Stimulated activated CD8-positive, alpha-beta memory T cell treated with anti-CD3 and anti-CD28 coated beads, Interleukin-4, amount 100 ng/mL, for 48 hours (primary cell): Measurements from ENCODE around the gene PRDM11.
A peak's percentile ranks its signal among the peaks of the same experiment; 100 is the strongest.

Experiments
- DNase-seq: peaks from one replicate; pipeline ENCODE4 v3.0.0-alpha.2; 2020

PRDM11 gene

DNA sequence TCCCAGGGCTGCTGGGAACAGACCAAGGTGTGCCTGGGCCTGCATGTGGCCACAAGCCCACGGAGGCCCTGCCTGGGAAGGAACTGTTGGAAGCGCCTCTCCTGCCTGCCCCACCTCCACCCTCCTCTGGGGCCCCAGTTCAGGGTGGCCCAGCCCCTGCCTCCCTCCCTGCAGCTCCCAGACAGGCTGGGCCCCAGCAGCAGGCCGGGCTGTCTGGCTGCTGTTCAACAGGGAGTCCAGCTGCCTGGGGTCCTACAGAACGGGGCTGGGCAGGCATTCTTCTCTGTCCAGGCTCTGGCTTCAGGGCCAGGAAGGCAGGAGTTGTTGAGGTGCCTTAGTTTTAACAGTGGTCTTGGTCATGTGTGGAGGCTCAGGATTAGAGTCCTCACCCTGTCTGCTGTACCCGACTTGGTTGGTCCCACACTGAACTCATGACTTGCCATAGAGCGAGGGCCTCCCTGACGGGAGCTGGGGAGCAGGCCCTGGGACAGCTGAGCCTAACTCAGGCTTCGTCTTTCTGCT lies 11.8 kb downstream of the PRDM11 start:
- no peak for DNase-seq

DNA sequence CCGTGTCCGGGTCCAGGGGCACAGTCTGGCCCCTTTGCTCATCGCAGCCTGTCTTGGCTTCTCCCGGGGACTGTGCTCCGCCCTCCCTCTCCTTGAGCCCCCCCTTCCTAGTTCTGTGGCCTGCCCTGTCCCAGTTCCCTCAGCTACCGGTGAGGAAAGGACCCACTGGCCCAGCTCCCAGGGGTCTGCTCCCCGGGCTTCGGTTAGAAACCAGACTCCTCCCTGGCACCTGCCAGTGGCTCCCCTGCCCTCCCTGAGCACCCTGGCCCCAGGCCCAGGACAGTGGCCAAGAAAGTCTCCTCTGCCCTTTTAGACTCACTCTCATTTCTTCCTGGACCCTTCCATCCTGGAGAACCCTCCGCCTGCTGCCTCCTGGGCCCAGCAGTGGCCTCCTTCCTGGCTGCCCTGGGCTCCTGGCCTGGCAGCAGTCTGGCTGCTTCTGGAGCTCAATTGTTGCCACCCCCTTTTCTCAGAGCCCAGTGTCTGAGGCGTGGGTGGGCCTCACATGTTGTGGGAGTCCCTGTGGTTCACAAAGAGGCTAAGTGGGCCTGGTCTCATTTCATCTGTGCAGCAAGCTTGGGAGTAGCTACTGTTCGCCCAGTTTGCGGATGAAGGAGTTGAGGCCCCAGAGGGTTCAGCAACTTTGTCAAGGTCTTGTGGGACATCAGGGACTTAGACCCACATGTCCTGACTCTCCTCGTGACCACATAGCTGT lies 12.6 kb downstream of the PRDM11 start:
- DNase-seq = no peak

DNA sequence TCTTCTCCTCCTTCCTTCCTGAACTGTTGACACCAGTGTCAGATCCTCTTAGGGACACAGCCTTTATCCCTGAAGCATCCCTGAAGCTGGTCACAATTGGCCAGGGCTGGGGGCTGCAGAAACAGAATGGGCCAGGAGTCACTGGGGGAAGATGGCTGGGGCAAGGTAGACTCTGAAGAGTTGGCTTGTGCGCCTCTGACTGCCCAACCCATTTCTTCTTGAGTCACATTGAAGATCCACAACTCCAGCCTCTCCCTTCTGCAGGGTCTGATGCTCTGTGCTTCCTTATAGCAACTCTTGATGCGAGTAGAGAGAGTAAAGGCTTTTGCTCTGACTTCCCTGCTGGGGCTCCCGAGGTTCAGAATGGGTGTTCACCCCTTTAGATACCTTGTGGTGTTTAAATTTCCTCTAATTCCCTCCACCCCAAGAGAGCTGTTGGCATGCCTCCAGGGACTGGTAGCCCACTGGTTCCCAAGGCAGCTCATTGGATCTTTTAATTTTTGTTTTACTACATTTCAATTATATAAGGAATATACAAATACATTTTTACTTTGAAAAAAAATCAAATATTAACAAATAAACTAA lies 13.4 kb downstream of the PRDM11 start:
- no peak for DNase-seq

DNA sequence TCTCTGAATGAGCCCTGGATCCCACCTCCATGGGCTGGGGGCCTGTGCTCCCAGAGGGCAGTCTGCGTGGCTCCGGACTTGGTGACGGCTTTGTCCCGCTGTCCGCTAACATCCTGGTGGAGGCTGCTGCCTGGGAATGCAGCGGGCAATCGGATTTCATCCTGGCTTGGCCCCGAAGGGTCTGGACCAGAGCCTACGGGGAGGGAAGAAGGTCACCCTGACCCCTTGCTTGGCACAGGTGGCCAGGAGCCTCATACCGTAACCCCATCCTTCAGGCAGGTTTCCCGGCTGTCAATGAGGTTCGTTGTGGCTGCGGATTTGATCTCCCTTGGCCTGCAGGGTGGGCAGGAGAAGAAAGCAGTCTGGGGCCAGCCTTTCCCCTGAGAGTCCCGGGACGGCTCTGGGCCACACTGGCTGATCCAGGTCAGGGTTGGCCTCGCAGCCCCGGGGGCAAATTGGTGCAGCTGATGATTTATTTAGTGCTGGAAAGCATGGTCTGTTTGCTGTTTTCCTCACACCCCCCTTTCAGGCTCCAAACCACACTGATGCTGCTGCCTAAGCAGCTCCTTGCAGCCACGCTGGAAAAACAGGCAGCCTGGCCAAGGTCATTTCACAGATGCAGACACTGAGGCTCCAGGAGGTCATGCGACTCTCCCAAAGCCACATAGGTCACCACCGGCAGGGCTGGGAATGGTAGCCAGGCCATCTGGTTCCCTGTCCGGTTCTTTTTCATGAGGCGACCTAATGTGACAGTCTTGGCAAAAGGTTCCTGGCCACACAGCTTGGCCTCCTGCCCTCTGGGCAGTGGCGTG lies 15.0 kb downstream of the PRDM11 start:
- DNase-seq = no peak

DNA sequence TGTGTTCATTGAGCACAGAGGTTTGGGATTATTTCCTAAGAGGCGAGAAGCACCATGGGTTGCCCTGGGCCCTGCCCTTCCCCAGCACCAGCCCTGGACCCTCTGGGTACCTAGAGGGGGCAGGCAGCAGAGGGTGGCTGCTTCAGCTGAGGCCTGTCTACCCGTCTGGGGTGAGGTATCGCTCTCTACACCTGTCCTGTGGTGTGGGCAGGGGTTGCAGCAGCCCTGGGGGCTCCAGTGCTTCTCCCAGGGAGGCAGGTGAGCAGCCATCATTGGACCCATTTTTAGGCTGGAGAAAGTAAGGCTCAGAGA lies 15.6 kb downstream of the PRDM11 start:
- DNase-seq = no peak

DNA sequence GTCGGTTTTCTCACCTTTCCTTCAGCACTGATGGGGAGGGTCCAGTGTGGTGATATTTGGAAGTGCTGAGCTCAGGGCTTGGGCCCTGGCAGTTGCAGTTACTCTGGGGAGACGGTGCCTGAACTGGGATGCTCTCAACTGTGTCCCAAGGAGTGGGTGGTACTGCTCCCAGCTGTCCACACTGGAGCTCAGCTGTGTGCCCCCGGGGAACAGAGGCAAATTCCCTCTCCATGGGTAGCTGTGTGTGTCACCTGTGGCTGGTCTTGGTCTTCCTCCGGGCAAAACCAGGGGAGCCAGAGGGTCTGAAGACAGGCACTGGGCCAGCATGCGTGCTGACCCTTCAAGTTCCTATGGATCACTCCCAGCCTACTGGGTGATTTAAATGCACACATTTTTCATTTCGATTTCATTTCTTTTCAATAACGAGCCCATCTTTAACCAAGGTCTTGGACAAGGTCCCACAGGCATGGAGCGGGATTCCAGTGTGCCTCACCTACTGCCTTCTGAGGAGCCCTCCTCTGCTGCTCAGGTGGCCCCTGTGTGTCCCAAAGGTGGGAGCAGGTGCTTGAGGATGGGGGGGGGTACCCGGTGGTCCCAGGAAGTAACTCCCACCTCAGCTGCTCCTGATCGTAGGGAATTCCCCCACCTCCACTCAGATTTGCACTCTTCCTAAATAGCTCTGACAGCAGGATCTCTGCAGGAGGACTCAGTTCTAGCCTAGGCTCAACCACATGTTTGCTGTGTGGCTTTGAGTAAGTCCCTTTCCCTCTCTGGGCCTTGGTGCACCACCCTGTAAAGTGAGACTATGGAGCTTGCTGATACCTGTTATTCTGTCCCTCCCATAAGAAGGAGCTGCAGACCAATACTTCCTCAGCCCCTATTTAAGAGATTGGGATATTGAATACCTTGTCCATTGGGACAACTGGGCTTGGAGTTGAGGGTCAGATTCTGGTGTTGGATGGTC lies 16.8 kb downstream of the PRDM11 start:
- DNase-seq = no peak

DNA sequence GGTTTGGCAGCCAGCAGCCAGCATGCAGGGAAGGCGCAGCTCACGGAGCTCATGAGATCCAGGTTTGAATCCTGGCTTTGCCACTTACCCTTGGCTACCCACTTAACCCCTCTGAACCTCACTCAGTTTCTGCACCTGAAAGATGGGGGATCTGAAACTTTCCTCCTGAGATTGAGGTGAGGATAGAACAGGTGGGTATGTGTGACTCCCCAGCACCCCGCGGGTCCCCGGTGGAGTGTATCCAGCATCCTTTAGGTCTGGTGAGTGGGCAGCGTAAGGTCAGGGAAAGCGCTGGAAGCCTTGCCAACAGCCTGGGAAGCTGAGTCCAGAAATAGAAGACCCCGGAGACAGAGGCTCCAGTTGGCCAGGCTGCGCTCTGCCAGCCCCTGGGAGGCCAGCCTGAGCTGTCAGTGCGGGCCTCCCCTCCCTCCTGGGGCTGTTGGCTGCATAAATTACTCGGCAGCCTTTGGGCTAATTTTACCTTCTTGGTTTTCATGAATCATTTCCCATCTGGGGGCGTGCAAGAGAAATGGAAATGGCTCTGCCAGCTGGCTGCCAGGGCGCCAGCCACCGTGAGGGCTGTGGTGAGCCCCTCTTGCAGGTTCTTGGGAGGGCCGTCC lies 17.6 kb downstream of the PRDM11 start:
- DNase-seq = peak; percentile 46

DNA sequence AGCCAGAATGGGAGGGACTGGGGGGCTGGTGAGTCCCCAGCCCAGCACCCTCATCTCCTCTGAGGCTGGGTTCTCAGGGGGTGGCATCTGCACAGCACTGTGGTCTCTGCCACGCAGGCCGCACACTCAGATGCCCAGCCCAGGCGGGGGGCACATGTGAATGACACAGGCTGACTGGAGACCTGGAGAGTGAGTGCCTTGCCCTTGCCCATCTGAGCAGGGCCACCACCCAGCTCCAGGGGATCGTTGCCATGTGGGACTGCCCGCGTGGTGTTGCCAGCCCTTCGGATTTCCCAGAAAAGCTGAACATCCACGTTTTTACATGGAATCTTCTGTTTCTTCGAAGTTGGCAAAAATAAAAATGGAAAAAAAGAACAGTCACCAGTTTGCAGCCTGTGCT lies 18.9 kb downstream of the PRDM11 start:
- DNase-seq = no peak

DNA sequence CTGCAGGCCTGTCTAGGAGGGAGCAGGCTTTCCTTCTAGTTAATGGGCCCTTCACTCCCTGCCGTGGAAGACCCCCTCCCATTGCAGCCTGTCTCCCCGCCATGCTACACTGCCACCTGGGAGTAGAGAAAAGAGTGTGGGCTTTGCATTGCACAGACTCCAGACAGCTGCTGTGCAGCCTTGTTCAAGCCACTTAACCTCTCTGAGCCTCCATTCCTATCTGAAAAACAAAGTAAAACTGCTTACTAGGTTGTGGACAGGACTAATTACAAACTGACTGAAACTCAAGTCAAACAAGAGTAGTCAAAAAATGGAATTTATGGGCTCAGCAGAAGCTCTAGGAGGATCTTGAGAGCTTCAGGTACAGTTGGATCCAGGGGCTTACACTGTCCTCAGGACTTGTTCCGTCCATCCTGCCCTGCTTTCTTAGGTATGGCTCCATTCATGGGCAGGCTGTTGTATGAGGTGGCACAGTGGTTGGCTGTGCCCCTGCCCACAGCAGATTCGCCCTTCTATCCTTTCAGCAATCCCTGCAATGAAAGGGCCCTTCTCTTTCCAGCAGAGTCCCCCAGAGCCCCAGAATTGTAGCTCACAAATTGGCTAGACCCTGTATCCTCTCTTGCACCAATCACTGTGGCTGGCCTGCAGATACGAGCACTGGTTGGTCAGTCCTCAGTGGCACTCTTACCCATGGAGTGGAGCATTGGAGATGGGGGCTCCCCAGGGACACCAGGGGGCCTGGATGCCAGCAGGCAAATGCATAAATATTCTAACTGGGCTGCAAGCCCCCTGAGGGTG lies 19.6 kb downstream of the PRDM11 start:
- DNase-seq = no peak

DNA sequence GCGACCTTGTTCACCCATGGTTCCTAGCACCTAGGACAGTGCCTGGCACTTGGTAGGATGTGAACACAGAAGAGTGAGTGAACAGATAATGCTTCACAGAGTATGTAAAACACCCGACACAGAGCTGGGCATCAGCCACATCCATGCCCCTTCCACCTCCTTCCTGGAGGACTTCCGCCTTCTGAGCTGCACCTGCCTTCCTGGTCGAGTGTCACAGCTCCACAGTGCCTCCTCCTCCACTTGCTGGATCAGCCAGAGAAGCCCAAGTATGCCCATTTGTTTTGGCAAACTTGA lies 20.1 kb downstream of the PRDM11 start:
- no peak for DNase-seq

DNA sequence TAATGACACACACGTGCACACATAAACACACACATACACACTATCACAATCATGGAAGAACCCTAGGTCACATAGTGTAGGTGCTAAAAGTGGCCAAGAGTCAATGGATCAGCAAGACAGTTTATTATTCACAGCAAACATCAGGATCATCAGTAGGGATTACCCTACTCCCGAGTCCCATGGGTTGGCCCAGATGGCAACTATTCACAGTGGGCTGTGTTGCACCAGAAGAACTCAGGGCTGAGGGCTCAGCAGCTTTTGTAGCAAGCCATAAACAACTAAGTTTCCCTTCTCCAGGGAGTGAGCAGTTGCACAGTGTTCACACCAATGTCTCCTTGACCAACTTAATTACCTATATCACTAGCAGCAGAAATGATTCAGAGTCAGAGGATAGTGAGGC lies 20.8 kb downstream of the PRDM11 start:
- no peak for DNase-seq

DNA sequence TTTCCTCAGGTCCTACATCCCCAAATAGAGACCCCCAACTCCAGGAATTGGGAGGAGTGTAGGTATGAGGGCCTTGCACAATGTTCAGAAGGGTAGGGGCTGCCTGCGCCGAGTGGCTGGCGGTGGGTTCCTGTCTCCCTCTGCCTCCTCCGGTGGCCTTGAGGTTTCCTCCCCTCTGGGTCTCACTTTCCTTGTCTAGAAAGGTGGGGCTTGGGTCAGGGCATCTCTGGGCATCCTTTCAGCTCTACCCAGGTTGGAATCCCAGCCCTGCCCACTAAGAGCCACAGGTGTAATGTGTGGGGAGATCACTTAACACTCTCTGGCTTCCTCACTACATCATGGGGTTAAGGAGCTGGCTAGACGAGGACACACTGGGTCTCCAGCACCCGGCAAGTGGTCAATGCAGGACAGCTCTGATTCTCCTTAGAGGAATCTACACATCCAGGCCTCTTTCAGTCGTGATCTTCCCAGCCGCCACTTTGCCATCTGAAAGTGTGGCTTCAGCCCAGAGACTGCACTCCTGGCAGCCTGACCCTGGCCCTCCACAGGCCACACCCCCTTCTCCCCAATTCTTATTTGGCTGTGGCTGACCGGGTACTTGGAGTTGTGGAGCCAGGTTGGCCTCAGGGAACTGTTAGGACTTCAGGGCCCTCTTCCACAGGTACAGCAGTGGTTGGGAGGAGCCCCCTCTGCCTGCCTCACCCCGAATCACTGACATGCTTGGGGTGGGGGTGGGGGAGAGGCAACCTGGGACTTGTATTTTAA lies 22.1 kb downstream of the PRDM11 start:
- DNase-seq = no peak

DNA sequence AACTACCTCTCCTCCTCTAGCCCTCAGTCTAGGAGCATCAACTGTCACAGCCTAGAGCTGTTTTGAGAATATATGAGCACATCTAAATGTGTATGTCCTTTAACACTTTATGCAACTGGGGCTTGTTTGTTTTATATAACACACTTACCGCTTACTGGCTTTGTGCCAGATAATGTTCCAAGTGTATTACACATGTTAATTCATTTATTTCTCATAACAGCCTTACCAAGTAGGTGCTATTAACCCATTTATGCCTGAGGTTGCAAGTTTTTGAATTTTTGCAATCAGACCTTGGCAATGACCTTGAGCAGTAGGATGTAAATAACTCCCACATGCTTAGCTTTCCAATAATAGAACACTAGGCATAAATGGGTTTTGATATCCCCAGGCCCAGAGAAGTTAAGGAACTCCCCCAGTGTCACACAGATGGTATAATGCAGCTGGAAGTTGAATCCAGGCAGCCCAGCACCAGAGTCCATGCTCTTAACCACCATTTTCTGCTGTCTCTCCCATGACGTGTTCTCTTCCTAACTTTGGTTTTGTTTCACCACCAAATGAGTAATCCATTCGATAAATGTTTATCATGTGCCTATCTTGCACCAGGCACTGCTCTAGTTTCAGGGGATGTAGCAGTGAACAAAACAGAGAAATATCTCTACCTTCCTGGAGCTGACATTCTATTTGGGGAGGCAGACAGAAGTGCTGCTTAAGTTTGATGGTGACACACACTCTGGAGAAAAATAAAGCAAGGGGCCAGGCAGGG lies 23.1 kb downstream of the PRDM11 start:
- no peak for DNase-seq

DNA sequence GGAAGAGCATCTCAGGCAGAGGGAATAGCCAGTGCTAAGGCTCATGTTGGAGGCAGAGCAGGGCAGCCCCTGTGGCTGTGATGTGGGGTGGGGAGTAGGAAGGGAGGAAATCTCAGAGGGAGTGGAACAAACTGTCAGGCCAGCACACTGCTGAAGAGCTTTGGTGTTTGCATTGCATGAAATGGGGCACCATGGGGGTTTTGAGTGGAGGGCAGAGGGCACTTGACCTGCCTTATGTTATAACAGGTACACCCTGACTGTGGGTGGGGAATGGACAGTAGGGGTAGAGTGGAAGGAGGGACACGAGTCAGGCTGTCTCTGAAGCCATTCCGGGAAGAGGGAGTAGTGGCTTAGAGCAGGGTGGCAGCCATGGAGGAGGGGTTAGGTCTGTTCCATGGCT lies 24.0 kb downstream of the PRDM11 start:
- DNase-seq = no peak

DNA sequence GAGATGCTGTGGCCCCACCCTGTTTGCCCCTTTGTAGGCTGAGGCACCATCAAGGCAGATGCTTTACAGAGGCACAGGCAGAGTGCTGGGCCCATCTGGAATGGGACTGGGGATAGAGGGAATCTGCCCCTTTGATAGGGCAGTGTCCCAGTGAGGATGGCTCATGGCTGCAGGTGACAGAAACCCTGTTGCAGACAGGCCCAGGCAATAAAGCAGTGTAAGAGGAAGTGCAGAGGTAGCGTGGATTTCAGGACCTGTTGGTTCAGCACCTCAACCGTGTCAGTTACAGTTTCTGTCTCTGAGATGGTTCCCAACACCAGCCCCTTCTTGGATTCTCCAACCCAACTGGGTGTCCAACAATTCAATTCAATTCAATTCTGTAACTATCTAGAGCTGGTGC lies 25.1 kb downstream of the PRDM11 start:
- no peak for DNase-seq

DNA sequence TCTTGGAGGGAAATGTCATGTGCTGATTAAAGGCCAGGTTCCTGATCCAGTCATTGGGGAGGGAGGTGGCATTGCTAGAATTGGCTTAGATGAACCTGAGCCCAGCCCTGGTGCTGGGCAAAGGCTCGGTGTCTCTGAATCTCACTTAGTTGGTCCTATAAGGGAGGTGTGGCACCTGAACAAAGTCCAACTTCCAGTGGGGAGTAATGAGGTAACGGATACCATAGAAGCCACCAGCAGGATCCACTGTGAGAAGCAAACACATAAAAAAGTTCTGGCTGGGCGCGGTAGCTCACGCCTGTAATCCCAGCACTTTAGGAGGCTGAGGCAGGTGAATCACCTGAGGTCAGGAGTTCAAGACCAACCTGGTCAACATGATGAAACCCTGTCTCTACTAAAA lies 26.6 kb downstream of the PRDM11 start:
- no peak for DNase-seq

DNA sequence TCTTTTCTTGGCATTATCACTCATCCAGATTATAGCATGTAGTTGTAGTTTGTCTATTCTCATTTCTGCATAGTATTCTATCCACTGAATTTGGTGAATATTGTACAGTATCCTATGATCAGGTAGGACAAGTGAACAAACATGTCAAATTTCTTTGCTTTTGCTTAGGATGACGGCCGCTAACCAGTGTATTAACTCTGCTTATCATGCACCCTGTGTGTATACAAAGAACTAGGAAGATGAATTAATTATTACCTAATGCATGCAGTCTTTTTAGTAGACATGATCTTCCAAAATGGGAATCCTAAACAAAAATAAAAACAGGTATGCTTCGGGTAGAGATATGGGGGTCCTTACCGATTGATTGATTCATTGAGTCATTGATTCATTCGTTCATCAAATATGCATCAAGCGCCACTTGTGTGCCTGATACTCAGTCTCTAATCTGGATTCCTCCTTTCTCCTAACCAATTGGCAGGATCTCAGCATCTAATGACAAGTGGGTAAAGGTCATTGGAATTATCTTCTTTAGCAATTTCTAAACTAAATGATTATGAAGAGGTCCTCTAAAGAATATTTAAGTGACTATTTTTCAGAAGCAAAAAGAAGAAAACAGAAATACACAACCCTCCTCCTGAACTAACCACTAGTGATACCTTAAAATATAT lies 27.9 kb downstream of the PRDM11 start:
- no peak for DNase-seq

DNA sequence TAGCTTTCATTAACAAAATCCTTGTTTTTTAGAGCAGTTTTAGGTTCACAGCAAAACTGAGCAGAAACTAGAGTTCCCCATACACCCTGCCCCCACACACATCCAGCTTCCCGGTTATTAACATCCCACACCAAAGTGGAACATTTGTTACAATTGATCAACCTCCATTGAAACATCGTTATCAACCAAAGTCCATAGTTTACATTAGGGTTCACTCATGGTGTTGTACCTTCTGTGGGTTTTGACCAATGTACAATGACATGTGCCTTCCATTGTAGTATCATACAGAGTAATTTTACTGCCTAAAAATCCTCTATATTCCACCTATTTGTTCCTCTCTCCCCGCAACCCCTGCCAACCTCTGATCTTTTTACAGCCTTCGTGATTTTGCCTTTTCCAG lies 28.5 kb downstream of the PRDM11 start:
- DNase-seq = no peak

DNA sequence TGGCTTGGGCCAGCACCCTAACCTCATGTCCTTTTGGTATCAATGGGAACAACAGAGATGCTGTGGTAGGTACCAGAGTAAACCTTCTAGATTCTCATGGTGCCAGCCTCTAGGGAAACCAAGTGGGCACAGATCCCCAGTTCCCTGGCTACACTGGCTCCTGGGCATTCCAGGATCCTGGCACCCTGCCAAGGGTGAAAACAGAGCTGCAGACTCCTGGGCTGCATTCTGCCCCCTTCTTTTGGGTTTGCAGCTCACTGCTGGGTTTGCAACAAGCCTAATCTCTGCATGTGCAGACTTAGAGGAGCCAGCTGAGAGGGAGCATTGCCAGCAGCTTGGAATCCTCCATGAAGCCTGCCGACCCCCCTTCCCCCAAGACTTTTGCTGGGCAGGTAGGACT lies 30.6 kb downstream of the PRDM11 start:
- no peak for DNase-seq

DNA sequence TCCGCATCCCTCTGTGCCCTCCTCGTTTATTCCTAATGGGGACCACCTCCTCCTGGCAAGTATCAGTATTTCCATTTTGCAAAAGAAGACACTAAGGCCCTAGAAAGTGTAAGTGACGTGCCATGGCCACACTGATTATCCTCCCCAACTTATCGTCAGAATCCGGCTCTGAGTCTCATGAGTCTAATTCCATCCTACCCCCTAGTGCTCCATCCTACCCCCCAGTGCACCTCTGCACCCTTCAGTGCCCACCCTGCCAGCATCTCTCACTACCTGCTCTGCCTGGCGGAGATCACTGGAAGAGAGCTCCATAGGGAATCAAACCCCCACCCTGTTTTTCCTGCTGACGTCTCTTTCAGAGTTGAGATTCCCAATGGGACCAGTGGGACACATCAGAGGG lies 31.8 kb downstream of the PRDM11 start:
- no peak for DNase-seq
